HEK293 (cell line): ENCODE measurements around the gene NFATC3.

Source experiments
- CTCF ChIA-PET: fragments of 350-600 bp; formaldehyde crosslinking; extraction: SDS; loops from one replicate; lab custom pipeline; 2021; ENCODE audit warnings: antibody characterized with exemption; lab: Yijun Ruan, JAX
- POLR2A ChIA-PET: fragments of 300-600 bp; formaldehyde crosslinking; extraction: SDS; loops from one replicate; lab custom pipeline; 2020; ENCODE audit warnings: antibody characterized with exemption, inconsistent platforms; lab: Yijun Ruan, JAX
- H3K27ac ChIP-seq: fragments of 200-500 bp; sonication (Bioruptor generic); 2 replicates; pipeline ENCODE4 v1.5.1; 2014; ENCODE audit warnings: low read depth, low read length, control low read depth, inconsistent platforms; ENCODE audit errors: extremely low read depth
- H3K36me3 ChIP-seq, 2 experiments: fragments of 200-500 bp in 1 of 2; sonication (Bioruptor generic) in 1 of 2; 1 replicate in 1 of 2; 2 replicates in 1 of 2; pipeline ENCODE4 v1.5.1; 2014 to 2017; ENCODE audit warnings: inconsistent platforms in 2 of 2, low read length in 2 of 2; ENCODE audit not compliant: control insufficient read depth in 2 of 2, insufficient read depth in 1 of 2
- H3K4me1 ChIP-seq: fragments of 200-500 bp; sonication (Bioruptor generic); 2 replicates; pipeline ENCODE4 v1.5.1; 2014; ENCODE audit warnings: mild to moderate bottlenecking, low read length, inconsistent platforms; ENCODE audit not compliant: control insufficient read depth, insufficient read depth
- H3K4me3 ChIP-seq: 2 replicates; pipeline ENCODE4 v1.5.1; 2011; ENCODE audit warnings: low read depth, mild to moderate bottlenecking, control low read depth, low read length, moderate library complexity
- H3K9me3 ChIP-seq: fragments of 200-500 bp; sonication (Bioruptor generic); 2 replicates; pipeline ENCODE4 v1.5.1; 2014; ENCODE audit warnings: low read depth, low read length, inconsistent platforms; ENCODE audit not compliant: control insufficient read depth, insufficient read depth
- GFI1B ChIP-seq: fragments of 450-650 bp; formaldehyde crosslinking; IDR thresholded peaks from 2 replicates; pipeline ENCODE4 v1.5.1; 2016; ENCODE audit warnings: missing biosample characterization, missing genetic modification characterization
- GLI4 ChIP-seq: fragments of 450-650 bp; formaldehyde crosslinking; IDR thresholded peaks from 2 replicates; pipeline ENCODE4 v1.5.1; 2016; ENCODE audit warnings: missing biosample characterization, missing genetic modification characterization
- HOXD13 ChIP-seq: sonication (generic); formaldehyde crosslinking; IDR thresholded peaks from 2 replicates; pipeline ENCODE4 v1.8.0; 2022; ENCODE audit warnings: missing genetic modification reagents, borderline replicate concordance
- KLF9 ChIP-seq: fragments of 450-650 bp; formaldehyde crosslinking; IDR thresholded peaks from 2 replicates; pipeline ENCODE4 v1.5.1; 2016; ENCODE audit warnings: missing biosample characterization, missing genetic modification characterization, low read depth
- ZIC2 ChIP-seq: fragments of 450-650 bp; formaldehyde crosslinking; IDR thresholded peaks from 2 replicates; pipeline ENCODE4 v1.5.1; 2016; ENCODE audit warnings: missing biosample characterization, missing genetic modification characterization
- ZNF114 ChIP-seq: fragments of 450-650 bp; formaldehyde crosslinking; IDR thresholded peaks from 2 replicates; pipeline ENCODE4 v1.5.0; 2017; ENCODE audit warnings: missing biosample characterization, missing genetic modification characterization
- ZNF140 ChIP-seq: fragments of 450-650 bp; formaldehyde crosslinking; IDR thresholded peaks from 2 replicates; pipeline ENCODE4 v1.5.1; 2016; ENCODE audit warnings: missing biosample characterization, missing genetic modification characterization
- ZNF311 ChIP-seq: fragments of 450-650 bp; formaldehyde crosslinking; IDR thresholded peaks from 2 replicates; pipeline ENCODE4 v1.5.1; 2017; ENCODE audit warnings: missing biosample characterization, missing genetic modification characterization, borderline replicate concordance
- ZNF366 ChIP-seq: fragments of 450-650 bp; formaldehyde crosslinking; conservative IDR thresholded peaks from 2 replicates; pipeline ENCODE4 v1.5.1; 2016; ENCODE audit warnings: missing biosample characterization, missing genetic modification characterization
- ZNF433 ChIP-seq: fragments of 450-650 bp; formaldehyde crosslinking; IDR thresholded peaks from 2 replicates; pipeline ENCODE4 v1.5.1; 2016; ENCODE audit warnings: missing biosample characterization, missing genetic modification characterization, low read depth
- ZNF548 ChIP-seq: fragments of 450-650 bp; formaldehyde crosslinking; IDR thresholded peaks from 2 replicates; pipeline ENCODE4 v1.5.1; 2016; ENCODE audit warnings: missing biosample characterization, missing genetic modification characterization
- ZNF561 ChIP-seq: fragments of 450-650 bp; IDR thresholded peaks from 2 replicates; pipeline ENCODE4 v1.5.1; 2018; ENCODE audit warnings: missing biosample characterization, missing genetic modification characterization, borderline replicate concordance
- ZNF626 ChIP-seq: fragments of 450-650 bp; sonication (Bioruptor Pico); formaldehyde crosslinking; IDR thresholded peaks from 2 replicates; pipeline ENCODE4 v1.5.1; 2018; ENCODE audit warnings: missing biosample characterization, missing genetic modification characterization, inconsistent platforms
- TF ChIP-seq, protein P1 (sequence below): fragments of 450-650 bp; IDR thresholded peaks from 2 replicates; pipeline ENCODE4 v1.5.1; 2018; ENCODE audit warnings: missing biosample characterization, missing genetic modification characterization
- TF ChIP-seq, protein P2 (sequence below): fragments of 450-650 bp; formaldehyde crosslinking; IDR thresholded peaks from 2 replicates; pipeline ENCODE4 v1.5.1; 2016; ENCODE audit warnings: missing biosample characterization, missing genetic modification characterization
- TF ChIP-seq, protein P3 (sequence below): fragments of 450-650 bp; formaldehyde crosslinking; IDR thresholded peaks from 2 replicates; pipeline ENCODE4 v1.5.1; 2017; ENCODE audit warnings: missing biosample characterization, missing genetic modification characterization
- TF ChIP-seq, protein P4 (sequence below): fragments of 450-650 bp; formaldehyde crosslinking; IDR thresholded peaks from 2 replicates; pipeline ENCODE4 v1.5.1; 2016; ENCODE audit warnings: missing biosample characterization, missing genetic modification characterization, borderline replicate concordance
- TF ChIP-seq, protein P5 (sequence below): fragments of 450-650 bp; formaldehyde crosslinking; IDR thresholded peaks from 2 replicates; pipeline ENCODE4 v1.5.1; 2016; ENCODE audit warnings: missing biosample characterization, missing genetic modification characterization
- TF ChIP-seq, protein P6 (sequence below): sonication (generic); formaldehyde crosslinking; IDR thresholded peaks from 2 replicates; pipeline ENCODE4 v1.8.1; 2022; ENCODE audit warnings: mild to moderate bottlenecking, moderate library complexity, missing genetic modification reagents
- TF ChIP-seq, protein P7 (sequence below): fragments of 450-650 bp; formaldehyde crosslinking; IDR thresholded peaks from 2 replicates; pipeline ENCODE4 v1.5.1; 2016; ENCODE audit warnings: missing biosample characterization, missing genetic modification characterization

Gene NFATC3

DNA sequence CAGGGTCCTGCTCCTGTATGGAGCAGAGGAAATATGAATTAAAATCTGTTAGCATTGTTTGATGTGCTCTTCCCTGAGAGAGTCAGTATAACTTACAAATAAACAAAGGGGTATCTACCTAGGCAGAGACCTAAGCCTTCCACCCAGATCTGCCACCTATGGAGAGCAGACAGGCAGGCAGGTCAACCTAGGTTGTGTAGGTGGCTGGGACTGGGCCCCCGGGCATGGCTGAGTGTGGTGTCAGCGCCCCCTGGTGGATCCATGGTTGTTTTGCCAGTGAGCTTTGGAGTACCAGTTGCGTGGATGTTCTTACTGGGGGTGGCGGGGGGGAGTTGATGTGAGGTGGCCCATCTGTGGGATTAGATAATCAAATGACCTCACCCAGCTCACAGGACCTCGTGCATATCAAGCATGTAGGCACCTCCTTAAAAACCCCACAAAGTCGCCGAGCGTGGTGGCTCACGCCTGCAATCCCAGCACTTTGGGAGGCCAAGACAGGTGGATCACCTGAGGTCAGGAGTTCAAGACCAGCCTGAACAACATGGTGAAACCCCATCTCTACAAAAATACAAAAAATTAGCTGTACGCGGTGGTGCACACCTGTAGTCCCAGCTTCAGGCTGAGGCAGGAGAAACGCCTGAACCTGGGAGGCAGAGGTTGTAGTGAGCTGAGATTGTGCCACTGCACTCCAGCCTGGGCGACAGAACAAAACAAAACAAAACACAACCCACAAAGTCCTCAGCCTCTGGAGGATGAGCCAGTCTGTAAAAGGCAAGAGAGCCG lies 44.5 kb upstream of the NFATC3 start:
- Histone ChIP-seq H3K36me3 (peaks cover 11 to 32% of the 10 kb centered on the region in 2 experiments; a peak in 2 of 3 replicates), H3K4me1 (no peaks in the 10 kb centered on the region), H3K9me3 (no peaks in the 10 kb centered on the region), H3K27ac (no peak overlapping the region), H3K4me3 (no peak overlapping the region)
- POLR2A ChIA-PET = interaction anchor here (0.6 to 1.5 kb wide), 8 partner anchors 18 to 747 kb away, joined by 3 to 7 read pairs (median 4); partner anchors contain the start of genes DDX28, DUS2 and LCAT
- CTCF ChIA-PET = interaction anchor here (0.6 to 2.5 kb wide), 33 partner anchors 11 to 524 kb away, joined by 3 to 12 read pairs (median 4); partner anchors contain the start of gene LCAT
- TF ChIP-seq, protein P1, sequence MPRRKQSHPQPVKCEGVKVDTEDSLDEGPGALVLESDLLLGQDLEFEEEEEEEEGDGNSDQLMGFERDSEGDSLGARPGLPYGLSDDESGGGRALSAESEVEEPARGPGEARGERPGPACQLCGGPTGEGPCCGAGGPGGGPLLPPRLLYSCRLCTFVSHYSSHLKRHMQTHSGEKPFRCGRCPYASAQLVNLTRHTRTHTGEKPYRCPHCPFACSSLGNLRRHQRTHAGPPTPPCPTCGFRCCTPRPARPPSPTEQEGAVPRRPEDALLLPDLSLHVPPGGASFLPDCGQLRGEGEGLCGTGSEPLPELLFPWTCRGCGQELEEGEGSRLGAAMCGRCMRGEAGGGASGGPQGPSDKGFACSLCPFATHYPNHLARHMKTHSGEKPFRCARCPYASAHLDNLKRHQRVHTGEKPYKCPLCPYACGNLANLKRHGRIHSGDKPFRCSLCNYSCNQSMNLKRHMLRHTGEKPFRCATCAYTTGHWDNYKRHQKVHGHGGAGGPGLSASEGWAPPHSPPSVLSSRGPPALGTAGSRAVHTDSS (tag by site-specific recombination) = no peak
- TF ChIP-seq KLF9 (no peak), ZNF548 (no peak), ZNF433 (no peak), ZNF140 (tag by site-specific recombination) (no peak), ZNF626 (tag by site-specific recombination) (no peak), GLI4 (no peak), HOXD13 (CRISPR knock-in tag) (no peak), GFI1B (tag by site-specific recombination) (no peak), ZNF561 (no peak), ZNF366 (tag by site-specific recombination) (no peak), ZNF311 (no peak), ZNF114 (tag by site-specific recombination) (no peak), ZIC2 (no peak)
- TF ChIP-seq, protein P2, sequence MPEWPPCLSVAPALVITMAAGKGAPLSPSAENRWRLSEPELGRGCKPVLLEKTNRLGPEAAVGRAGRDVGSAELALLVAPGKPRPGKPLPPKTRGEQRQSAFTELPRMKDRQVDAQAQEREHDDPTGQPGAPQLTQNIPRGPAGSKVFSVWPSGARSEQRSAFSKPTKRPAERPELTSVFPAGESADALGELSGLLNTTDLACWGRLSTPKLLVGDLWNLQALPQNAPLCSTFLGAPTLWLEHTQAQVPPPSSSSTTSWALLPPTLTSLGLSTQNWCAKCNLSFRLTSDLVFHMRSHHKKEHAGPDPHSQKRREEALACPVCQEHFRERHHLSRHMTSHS (tag by site-specific recombination) = no peak
- TF ChIP-seq, protein P3, sequence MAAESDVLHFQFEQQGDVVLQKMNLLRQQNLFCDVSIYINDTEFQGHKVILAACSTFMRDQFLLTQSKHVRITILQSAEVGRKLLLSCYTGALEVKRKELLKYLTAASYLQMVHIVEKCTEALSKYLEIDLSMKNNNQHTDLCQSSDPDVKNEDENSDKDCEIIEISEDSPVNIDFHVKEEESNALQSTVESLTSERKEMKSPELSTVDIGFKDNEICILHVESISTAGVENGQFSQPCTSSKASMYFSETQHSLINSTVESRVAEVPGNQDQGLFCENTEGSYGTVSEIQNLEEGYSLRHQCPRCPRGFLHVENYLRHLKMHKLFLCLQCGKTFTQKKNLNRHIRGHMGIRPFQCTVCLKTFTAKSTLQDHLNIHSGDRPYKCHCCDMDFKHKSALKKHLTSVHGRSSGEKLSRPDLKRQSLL (tag by site-specific recombination) = no peak
- TF ChIP-seq, protein P4, sequence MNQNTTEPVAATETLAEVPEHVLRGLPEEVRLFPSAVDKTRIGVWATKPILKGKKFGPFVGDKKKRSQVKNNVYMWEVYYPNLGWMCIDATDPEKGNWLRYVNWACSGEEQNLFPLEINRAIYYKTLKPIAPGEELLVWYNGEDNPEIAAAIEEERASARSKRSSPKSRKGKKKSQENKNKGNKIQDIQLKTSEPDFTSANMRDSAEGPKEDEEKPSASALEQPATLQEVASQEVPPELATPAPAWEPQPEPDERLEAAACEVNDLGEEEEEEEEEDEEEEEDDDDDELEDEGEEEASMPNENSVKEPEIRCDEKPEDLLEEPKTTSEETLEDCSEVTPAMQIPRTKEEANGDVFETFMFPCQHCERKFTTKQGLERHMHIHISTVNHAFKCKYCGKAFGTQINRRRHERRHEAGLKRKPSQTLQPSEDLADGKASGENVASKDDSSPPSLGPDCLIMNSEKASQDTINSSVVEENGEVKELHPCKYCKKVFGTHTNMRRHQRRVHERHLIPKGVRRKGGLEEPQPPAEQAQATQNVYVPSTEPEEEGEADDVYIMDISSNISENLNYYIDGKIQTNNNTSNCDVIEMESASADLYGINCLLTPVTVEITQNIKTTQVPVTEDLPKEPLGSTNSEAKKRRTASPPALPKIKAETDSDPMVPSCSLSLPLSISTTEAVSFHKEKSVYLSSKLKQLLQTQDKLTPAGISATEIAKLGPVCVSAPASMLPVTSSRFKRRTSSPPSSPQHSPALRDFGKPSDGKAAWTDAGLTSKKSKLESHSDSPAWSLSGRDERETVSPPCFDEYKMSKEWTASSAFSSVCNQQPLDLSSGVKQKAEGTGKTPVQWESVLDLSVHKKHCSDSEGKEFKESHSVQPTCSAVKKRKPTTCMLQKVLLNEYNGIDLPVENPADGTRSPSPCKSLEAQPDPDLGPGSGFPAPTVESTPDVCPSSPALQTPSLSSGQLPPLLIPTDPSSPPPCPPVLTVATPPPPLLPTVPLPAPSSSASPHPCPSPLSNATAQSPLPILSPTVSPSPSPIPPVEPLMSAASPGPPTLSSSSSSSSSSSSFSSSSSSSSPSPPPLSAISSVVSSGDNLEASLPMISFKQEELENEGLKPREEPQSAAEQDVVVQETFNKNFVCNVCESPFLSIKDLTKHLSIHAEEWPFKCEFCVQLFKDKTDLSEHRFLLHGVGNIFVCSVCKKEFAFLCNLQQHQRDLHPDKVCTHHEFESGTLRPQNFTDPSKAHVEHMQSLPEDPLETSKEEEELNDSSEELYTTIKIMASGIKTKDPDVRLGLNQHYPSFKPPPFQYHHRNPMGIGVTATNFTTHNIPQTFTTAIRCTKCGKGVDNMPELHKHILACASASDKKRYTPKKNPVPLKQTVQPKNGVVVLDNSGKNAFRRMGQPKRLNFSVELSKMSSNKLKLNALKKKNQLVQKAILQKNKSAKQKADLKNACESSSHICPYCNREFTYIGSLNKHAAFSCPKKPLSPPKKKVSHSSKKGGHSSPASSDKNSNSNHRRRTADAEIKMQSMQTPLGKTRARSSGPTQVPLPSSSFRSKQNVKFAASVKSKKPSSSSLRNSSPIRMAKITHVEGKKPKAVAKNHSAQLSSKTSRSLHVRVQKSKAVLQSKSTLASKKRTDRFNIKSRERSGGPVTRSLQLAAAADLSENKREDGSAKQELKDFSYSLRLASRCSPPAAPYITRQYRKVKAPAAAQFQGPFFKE (tag by site-specific recombination) = no peak
- TF ChIP-seq, protein P5, sequence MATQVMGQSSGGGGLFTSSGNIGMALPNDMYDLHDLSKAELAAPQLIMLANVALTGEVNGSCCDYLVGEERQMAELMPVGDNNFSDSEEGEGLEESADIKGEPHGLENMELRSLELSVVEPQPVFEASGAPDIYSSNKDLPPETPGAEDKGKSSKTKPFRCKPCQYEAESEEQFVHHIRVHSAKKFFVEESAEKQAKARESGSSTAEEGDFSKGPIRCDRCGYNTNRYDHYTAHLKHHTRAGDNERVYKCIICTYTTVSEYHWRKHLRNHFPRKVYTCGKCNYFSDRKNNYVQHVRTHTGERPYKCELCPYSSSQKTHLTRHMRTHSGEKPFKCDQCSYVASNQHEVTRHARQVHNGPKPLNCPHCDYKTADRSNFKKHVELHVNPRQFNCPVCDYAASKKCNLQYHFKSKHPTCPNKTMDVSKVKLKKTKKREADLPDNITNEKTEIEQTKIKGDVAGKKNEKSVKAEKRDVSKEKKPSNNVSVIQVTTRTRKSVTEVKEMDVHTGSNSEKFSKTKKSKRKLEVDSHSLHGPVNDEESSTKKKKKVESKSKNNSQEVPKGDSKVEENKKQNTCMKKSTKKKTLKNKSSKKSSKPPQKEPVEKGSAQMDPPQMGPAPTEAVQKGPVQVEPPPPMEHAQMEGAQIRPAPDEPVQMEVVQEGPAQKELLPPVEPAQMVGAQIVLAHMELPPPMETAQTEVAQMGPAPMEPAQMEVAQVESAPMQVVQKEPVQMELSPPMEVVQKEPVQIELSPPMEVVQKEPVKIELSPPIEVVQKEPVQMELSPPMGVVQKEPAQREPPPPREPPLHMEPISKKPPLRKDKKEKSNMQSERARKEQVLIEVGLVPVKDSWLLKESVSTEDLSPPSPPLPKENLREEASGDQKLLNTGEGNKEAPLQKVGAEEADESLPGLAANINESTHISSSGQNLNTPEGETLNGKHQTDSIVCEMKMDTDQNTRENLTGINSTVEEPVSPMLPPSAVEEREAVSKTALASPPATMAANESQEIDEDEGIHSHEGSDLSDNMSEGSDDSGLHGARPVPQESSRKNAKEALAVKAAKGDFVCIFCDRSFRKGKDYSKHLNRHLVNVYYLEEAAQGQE (tag by site-specific recombination) = no peak
- TF ChIP-seq, protein P6, sequence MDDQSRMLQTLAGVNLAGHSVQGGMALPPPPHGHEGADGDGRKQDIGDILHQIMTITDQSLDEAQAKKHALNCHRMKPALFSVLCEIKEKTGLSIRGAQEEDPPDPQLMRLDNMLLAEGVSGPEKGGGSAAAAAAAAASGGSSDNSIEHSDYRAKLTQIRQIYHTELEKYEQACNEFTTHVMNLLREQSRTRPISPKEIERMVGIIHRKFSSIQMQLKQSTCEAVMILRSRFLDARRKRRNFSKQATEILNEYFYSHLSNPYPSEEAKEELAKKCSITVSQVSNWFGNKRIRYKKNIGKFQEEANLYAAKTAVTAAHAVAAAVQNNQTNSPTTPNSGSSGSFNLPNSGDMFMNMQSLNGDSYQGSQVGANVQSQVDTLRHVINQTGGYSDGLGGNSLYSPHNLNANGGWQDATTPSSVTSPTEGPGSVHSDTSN (CRISPR knock-in tag) = no peak
- TF ChIP-seq, protein P7, sequence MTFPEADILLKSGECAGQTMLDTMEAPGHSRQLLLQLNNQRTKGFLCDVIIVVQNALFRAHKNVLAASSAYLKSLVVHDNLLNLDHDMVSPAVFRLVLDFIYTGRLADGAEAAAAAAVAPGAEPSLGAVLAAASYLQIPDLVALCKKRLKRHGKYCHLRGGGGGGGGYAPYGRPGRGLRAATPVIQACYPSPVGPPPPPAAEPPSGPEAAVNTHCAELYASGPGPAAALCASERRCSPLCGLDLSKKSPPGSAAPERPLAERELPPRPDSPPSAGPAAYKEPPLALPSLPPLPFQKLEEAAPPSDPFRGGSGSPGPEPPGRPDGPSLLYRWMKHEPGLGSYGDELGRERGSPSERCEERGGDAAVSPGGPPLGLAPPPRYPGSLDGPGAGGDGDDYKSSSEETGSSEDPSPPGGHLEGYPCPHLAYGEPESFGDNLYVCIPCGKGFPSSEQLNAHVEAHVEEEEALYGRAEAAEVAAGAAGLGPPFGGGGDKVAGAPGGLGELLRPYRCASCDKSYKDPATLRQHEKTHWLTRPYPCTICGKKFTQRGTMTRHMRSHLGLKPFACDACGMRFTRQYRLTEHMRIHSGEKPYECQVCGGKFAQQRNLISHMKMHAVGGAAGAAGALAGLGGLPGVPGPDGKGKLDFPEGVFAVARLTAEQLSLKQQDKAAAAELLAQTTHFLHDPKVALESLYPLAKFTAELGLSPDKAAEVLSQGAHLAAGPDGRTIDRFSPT (tag by site-specific recombination) = no peak
